ENCODE data around the gene TSPAN15.

GRCh38 chr10:69495666-69496065 lies 44.4 kb downstream of the TSPAN15 start:
- TF ChIP-seq CTCF (IDR thresholded peaks at IDR 0.05) (no peak), POLR2AphosphoS5 (IDR thresholded peaks at IDR 0.05) (no peak), EP300 (IDR thresholded peaks at IDR 0.05) (no peak), POLR2A (IDR thresholded peaks at IDR 0.05) (no peak)
